Activated CD8-positive, alpha-beta T cell treated with anti-CD3 and anti-CD28 coated beads, Interleukin-2, amount 10 ng/mL, durations not matched to agents 7 days and 5 days (primary cell): ENCODE measurements around the gene MACO1. TPM values are rescaled to one million over a fixed set of nuclear protein-coding genes. Genes with fewer than 3 reads are reported as not detected.
"Not testable (repeated sequence)": the region's sequence is repeated elsewhere in the genome, so short reads cannot be mapped to it uniquely, and the experiment has no call there.

Source experiments
- ATAC-seq: fragments of 150-1000 bp; cut with Tn5 transposase; one replicate; pipeline ENCODE4 v1.10.0; 2021; ENCODE audit warnings: moderate library complexity
- CTCF ChIA-PET: fragments of 350-600 bp; sonication (Branson Sonifier 250); formaldehyde crosslinking; loops from one replicate; lab custom pipeline; 2021; ENCODE audit warnings: antibody characterized with exemption; lab: Charles Lee
- POLR2A ChIA-PET: fragments of 350-600 bp; sonication (Branson Sonifier 250); formaldehyde crosslinking; loops from one replicate; lab custom pipeline; 2021; ENCODE audit warnings: antibody characterized with exemption; lab: Charles Lee
- DNase-seq: peaks from one replicate; pipeline ENCODE4 v3.0.0-alpha.2; 2020
- H3K27ac Mint-ChIP-seq: one replicate; pipeline ENCODE4 v1.8.0; 2021; ENCODE audit warnings: mild to moderate bottlenecking, mixed read lengths
- H3K27me3 Mint-ChIP-seq: one replicate; pipeline ENCODE4 v1.8.0; 2021; ENCODE audit warnings: low read depth, mixed read lengths
- H3K36me3 Mint-ChIP-seq: one replicate; pipeline ENCODE4 v1.8.0; 2021; ENCODE audit warnings: low read depth, mixed read lengths
- H3K4me1 Mint-ChIP-seq: one replicate; pipeline ENCODE4 v1.8.0; 2021; ENCODE audit warnings: low read depth, mixed read lengths
- H3K4me3 Mint-ChIP-seq: one replicate; pipeline ENCODE4 v1.8.0; 2021; ENCODE audit warnings: mild to moderate bottlenecking, mixed read lengths
- H3K9me3 Mint-ChIP-seq: one replicate; pipeline ENCODE4 v1.8.0; 2022; ENCODE audit warnings: mixed read lengths; ENCODE audit not compliant: insufficient read depth
- total RNA-seq, 2 experiments: library from RNA; stranded (reverse); gene quantifications; one replicate each; pipeline ENCODE4 v1.2.3, GENCODE V29; 2021

Gene MACO1
- total RNA-seq, 2 experiments from 2014 or later, result 16.4 to 17.2 TPM

DNA sequence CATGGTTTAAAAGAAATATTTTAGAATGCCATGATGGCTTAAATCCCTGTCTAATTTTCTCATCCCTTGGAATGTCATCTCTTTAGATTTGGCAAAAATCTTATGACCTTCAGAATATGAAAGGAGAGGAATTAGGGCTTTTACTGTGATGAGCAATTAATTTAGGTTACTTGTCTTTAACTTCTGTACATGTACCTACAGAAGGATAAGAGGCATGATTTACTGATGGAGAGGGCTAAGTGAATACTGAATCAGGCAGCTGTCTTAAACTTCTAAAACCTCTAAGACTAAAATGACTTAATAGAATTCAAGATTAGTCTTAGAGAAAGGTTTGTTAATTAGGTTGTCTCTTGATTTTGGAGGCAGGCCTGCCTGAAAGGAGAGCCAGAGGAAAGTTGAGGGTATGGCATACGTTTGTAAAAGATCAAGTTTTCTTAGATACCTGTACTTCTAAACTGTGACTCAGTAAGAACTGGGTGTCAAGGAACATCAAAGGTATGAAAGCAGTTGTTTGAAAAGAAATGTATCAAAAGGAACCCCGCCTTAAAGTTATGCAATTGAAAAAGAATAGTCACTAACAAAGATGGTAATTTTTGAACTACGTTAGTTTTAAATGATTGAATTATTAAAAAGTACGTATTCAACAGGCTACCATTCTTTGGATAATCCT is 12.5 kb downstream of the MACO1 start:
- Mint-ChIP-seq H3K4me3 (no peak overlapping the region), H3K27me3 (no peaks in the 10 kb centered on the region), H3K36me3 (peaks cover 19% of the 10 kb centered on the region), H3K9me3 (no peaks in the 10 kb centered on the region), H3K27ac (no peak overlapping the region), H3K4me1 (peaks cover 19% of the 10 kb centered on the region)
- no peak for DNase-seq
- ChIA-PET CTCF (no interaction called here), POLR2A (interaction anchor here (0.6 kb wide), 1 partner anchor 375 kb away, joined by 3 read pairs; no protein-coding TSS in a partner anchor)
- no peak for ATAC-seq

DNA sequence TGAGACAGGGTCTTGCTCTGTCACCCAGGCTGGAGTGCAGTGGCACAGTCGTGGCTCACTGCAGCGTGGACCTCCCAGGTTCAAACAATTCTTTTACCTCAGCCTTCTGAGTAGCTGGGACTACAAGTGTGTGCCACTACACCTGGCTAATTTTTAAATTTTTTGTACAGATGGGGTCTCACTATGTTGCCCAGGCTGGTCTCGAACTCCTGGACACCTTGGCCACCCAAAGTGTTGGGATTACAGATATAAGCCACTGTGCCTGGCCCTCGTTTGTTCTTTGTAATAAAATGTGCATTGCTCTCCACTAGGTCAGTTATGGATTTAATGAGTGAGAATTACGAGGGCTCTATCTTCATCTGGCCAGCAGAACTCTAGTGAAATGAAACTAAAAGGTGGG is 13.9 kb downstream of the MACO1 start:
- H3K27ac Mint-ChIP-seq, DNase-seq, CTCF ChIA-PET, H3K9me3 Mint-ChIP-seq, ATAC-seq, H3K27me3 Mint-ChIP-seq, H3K4me3 Mint-ChIP-seq: not testable (repeated sequence)
- Mint-ChIP-seq H3K4me1 (peaks cover 19% of the 10 kb centered on the region), H3K36me3 (peaks cover 20% of the 10 kb centered on the region)
- POLR2A ChIA-PET, result interaction anchor here (0.9 kb wide), 1 partner anchor 11 kb away, joined by 4 read pairs; no protein-coding TSS in a partner anchor

DNA sequence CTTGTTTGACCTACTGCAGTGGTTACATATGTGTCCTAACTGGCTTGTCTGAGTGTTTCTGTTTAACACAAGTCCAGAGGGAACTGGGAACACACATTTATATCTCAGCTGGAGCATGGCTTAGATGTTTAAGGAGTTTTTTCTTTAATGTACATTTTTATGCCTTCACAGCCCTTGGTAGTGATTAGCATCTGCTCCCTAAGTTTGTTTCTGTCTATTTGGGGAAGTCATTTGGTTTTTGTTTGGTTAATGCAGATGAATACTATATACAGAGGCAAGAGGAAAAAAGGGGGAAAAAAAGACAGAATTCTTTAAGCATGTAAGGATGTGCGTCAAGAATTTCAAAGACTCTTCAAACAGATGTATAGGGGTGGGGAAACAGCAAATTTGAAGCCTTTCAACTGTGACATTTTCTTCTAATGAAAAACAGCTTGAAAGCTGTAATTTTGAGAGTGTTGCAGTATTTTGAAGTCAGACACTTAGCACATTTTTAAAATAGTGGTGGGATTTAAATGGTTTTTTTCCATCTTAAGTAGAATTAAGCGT is 15.4 kb downstream of the MACO1 start:
- ChIA-PET POLR2A (no interaction called here), CTCF (no interaction called here)
- no peak overlapping the region for H3K27ac Mint-ChIP-seq
- ATAC-seq (no peak), DNase-seq (no peak)
- H3K9me3 Mint-ChIP-seq, result no peaks in the 10 kb centered on the region
- H3K4me1 Mint-ChIP-seq, result peaks cover 19% of the 10 kb centered on the region
- H3K27me3 Mint-ChIP-seq, result no peaks in the 10 kb centered on the region
- no peak overlapping the region for H3K4me3 Mint-ChIP-seq
- H3K36me3 Mint-ChIP-seq, result peaks cover 23% of the 10 kb centered on the region

DNA sequence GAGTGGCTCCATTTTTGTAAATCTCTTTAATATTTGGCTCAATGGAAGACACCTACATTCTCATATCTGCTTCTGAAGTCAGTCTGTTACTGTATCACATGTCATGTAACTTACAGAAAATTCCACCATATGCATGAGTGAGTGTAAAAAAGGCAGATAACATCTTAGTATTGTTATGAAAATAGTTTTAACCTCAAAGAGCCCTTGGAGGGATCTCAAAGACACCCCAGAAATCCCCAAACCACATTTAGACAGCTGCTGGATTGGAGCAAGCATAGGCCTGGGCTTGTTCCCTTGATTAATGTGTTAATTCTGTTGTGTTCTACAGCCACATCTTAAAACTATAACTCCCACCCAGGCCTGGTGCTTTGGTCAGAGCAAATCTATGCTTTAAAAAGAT is 16.9 kb downstream of the MACO1 start:
- Mint-ChIP-seq H3K27me3 (no peaks in the 10 kb centered on the region), H3K4me3 (no peak overlapping the region), H3K36me3 (peaks cover 23% of the 10 kb centered on the region), H3K9me3 (no peaks in the 10 kb centered on the region), H3K4me1 (peaks cover 17% of the 10 kb centered on the region), H3K27ac (no peak overlapping the region)
- no peak for ATAC-seq
- ChIA-PET CTCF (interaction anchor here (0.6 kb wide), 1 partner anchor 29 kb away, joined by 3 read pairs; no protein-coding TSS in a partner anchor), POLR2A (interaction anchor here (0.6 kb wide), 1 partner anchor 16 kb away, joined by 3 read pairs; no protein-coding TSS in a partner anchor)
- no peak for DNase-seq

DNA sequence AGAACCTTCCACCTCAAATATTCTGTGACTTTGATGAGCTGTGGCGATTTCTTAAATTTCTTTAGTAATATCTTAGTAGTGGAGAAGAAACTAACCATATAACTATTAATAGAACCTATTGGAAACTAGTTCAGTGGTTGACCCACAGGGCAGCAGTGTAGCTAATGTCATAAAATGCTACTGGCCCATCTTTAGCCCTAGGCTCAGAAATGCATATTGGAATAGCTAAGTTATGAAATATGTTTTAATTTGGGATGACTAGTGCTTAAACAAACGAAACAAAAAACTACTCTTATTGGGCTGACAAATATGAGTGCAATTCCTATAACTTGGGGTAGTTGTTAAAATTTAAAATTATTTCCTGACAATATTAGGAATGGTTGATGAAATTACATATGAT is 20.2 kb downstream of the MACO1 start:
- ATAC-seq, result no peak
- H3K9me3 Mint-ChIP-seq, result no peaks in the 10 kb centered on the region
- H3K27ac Mint-ChIP-seq, result no peak overlapping the region
- POLR2A ChIA-PET, result interaction anchor here (1.3 kb wide), 1 partner anchor 219 kb away, joined by 4 read pairs; the partner anchor contains the start of gene SYF2
- H3K4me1 Mint-ChIP-seq, result peaks cover 10% of the 10 kb centered on the region
- no peak overlapping the region for H3K4me3 Mint-ChIP-seq
- H3K36me3 Mint-ChIP-seq, result peaks cover 25% of the 10 kb centered on the region
- no peak for DNase-seq
- no peaks in the 10 kb centered on the region for H3K27me3 Mint-ChIP-seq
- CTCF ChIA-PET, result interaction anchor here (0.8 to 2.3 kb wide), 10 partner anchors 10 to 603 kb away, joined by 3 to 14 read pairs (median 4); partner anchors contain the start of gene PAFAH2

DNA sequence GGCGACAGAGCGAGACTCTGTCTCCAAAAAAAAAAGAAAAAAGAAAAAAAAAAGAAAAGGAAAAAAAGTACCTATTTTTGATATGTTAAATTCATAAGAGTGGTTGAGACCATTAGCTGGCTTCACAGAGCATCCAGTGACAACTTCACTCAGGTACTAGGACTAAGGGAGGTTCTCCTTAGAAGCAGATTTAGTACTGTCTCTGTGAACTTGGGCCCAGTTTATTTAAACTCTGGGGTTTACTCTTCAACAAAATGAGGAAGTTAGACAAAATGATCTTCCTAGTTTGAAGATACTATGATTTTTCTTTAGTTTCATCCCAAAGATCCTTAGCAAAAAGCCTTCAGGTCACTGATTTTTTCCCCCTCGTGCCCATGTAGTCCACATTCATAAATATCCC is 21.2 kb downstream of the MACO1 start:
- ChIA-PET CTCF (interaction anchor here (2.3 kb wide), 1 partner anchor 34 kb away, joined by 14 read pairs; no protein-coding TSS in a partner anchor), POLR2A (no interaction called here)
- no peak overlapping the region for H3K4me3 Mint-ChIP-seq
- no peak overlapping the region for H3K27ac Mint-ChIP-seq
- H3K27me3 Mint-ChIP-seq, result no peaks in the 10 kb centered on the region
- H3K36me3 Mint-ChIP-seq, result peaks cover 25% of the 10 kb centered on the region
- H3K4me1 Mint-ChIP-seq, result peaks cover 8% of the 10 kb centered on the region
- ATAC-seq (no peak), DNase-seq (no peak)
- no peaks in the 10 kb centered on the region for H3K9me3 Mint-ChIP-seq

DNA sequence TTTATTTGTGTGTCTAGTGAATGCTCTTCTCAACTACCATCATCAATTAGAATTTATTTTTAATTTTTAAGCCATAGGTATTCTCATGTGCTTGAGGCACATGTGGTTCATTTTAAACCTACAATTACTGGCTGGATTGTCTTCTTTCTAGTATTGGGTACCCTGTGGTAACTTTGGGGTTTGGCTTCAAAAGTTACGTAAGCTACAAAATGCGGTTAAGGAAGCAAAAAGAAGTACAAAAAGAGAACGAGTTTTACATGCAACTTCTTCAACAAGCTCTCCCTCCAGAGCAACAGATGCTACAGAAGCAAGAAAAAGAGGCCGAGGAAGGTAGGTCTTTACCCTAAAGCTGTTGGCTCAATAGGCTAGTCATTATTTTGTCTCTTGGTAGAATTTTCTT is 25.8 kb downstream of the MACO1 start:
- no peak for ATAC-seq
- Mint-ChIP-seq H3K27me3 (no peaks in the 10 kb centered on the region), H3K4me3 (no peak overlapping the region), H3K4me1 (peaks cover 7% of the 10 kb centered on the region), H3K9me3 (no peaks in the 10 kb centered on the region), H3K27ac (no peak overlapping the region), H3K36me3 (peaks cover 40% of the 10 kb centered on the region)
- POLR2A ChIA-PET, result no interaction called here
- CTCF ChIA-PET, result interaction anchor here (1.7 kb wide), 1 partner anchor 31 kb away, joined by 6 read pairs; no protein-coding TSS in a partner anchor
- DNase-seq, result no peak

DNA sequence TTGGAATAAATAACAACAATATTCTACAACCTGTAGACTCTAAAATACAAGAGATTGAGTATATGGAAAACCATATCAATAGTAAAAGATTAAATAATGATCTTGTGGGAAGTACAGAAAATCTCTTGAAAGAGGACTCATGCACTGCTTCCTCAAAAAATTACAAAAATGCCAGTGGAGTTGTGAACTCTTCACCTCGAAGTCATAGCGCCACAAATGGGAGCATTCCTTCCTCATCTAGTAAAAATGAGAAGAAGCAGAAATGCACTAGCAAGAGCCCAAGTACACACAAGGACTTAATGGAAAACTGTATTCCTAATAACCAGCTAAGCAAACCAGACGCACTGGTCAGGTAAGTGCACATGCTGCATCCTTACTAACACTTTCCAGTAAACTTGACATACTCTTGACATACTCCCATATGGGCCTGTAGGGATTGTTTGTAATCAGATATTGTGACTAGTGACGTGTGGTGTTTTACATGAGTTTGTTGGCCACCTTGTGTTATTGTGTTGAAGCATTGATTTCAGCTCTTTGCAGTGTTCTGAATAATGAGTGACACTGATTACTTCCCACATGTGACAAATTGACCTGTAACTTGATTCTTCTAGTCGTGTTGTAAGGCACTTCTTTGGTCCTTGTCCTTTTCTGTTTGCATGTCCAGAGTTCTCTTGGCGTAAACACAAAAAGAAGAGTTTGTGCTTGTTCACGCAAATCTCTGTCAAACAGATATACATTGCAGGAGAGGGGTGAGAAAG is 28.0 kb downstream of the MACO1 start:
- ChIA-PET POLR2A (no interaction called here), CTCF (no interaction called here)
- Mint-ChIP-seq H3K4me3 (no peak overlapping the region), H3K9me3 (no peaks in the 10 kb centered on the region), H3K27ac (no peak overlapping the region), H3K4me1 (peaks cover 7% of the 10 kb centered on the region), H3K27me3 (no peaks in the 10 kb centered on the region), H3K36me3 (peaks cover 43% of the 10 kb centered on the region)
- ATAC-seq, result no peak
- DNase-seq, result no peak

DNA sequence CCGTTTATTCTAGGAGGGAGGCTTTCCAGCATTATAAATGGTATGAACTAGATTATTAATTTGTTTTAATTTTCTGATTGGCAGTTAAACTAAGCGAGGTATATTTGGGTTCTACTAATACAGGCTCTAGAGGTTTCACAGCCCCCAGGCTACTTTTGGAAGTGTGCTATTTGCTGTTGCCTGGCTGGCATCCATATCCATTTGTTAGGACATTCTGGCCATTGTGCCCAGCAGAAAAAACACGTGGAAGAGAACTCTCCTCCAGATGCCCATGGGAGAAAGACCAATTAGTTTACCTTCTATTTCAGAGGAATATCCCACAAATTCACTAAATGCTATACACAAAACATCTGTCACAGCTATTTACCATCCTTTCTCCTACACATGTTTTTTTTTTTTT is 29.3 kb downstream of the MACO1 start:
- Mint-ChIP-seq H3K4me3 (no peak overlapping the region), H3K36me3 (peaks cover 45% of the 10 kb centered on the region), H3K4me1 (peaks cover 7% of the 10 kb centered on the region), H3K9me3 (no peaks in the 10 kb centered on the region), H3K27ac (no peak overlapping the region), H3K27me3 (no peaks in the 10 kb centered on the region)
- no peak for ATAC-seq
- ChIA-PET CTCF (no interaction called here), POLR2A (no interaction called here)
- no peak for DNase-seq

DNA sequence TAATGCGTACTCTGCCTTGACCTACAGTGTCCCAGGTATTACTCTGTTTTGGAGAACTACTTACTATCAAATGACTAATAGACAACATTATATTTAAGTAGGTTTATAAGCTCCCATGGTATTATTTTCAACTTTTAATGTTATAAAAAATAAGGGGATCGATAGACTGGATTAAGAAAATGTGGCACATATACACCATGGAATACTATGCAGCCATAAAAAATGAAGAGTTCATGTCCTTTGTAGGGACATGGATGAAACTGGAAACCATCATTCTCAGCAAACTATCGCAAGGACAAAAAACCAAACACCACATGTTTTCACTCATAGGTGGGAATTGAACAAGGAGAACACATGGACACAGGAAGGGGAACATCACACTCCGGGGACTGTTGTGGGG is 30.1 kb downstream of the MACO1 start:
- CTCF ChIA-PET, POLR2A ChIA-PET, H3K4me1 Mint-ChIP-seq, H3K4me3 Mint-ChIP-seq, H3K27ac Mint-ChIP-seq, DNase-seq, H3K9me3 Mint-ChIP-seq, H3K27me3 Mint-ChIP-seq, ATAC-seq: not testable (repeated sequence)
- peaks cover 42% of the 10 kb centered on the region for H3K36me3 Mint-ChIP-seq

DNA sequence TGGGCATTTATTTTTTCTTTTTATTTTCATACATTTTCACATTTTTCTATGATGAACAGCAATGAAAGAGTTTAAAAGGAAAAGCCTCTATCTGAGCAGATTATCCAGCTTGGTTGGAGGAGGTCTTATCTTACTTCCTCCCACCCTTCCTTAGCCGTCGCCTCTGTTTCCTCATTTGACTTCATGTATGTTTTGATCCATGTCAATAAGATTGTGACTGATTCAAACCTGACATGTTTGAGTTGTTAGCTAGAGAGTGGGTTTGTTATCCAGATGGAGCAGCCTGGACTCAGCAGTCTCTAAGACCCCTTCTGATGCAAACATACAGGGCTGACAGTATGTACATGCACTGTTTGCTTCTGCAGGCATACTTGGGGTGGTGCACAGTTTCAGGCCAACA is 31.2 kb downstream of the MACO1 start:
- H3K27me3 Mint-ChIP-seq, result no peaks in the 10 kb centered on the region
- ATAC-seq (no peak), DNase-seq (no peak)
- H3K9me3 Mint-ChIP-seq, result no peaks in the 10 kb centered on the region
- H3K4me1 Mint-ChIP-seq, result peaks cover 6% of the 10 kb centered on the region
- CTCF ChIA-PET, result interaction anchor here (1.2 to 2.1 kb wide), 2 partner anchors 8 to 26 kb away, joined by 3 to 9 read pairs; no protein-coding TSS in a partner anchor
- H3K36me3 Mint-ChIP-seq, result peaks cover 40% of the 10 kb centered on the region
- H3K27ac Mint-ChIP-seq, result no peak overlapping the region
- POLR2A ChIA-PET, result no interaction called here
- H3K4me3 Mint-ChIP-seq, result no peak overlapping the region
